DMS79 treated with DMSO at 0.1 percent for 48 hours (cell line): ENCODE data around the gene HOXB5.
A peak's percentile ranks its signal among the peaks of the same experiment; 100 is the strongest.

Experiments
- DNase-seq: peaks from one replicate; lab custom pipeline; 2025; lab: John Stamatoyannopoulos, UW

HOXB5 gene

GRCh38 chr17:48615963-48616716 is 22.6 kb upstream of the HOXB5 start:
- no peak for DNase-seq

- DNase-seq, result no peak
These were observed 21.7 kb upstream of the HOXB5 start, which contains the start of gene HOXB8 for GRCh38 chr17:48615047-48615962. TSS of gene HOXB8 (minus strand) at chr17:48615292. CDS start at chr17:48614704, 588 bp downstream.

GRCh38 chr17:48613862-48614694 is 20.5 kb upstream of the HOXB5 start:
- peak; percentile 23 for DNase-seq

GRCh38 chr17:48612854-48613691 is 19.5 kb upstream of the HOXB5 start:
- peak; percentile 68 for DNase-seq

- DNase-seq, result peak; percentile 55
These were observed 18.9 kb upstream of the HOXB5 start for GRCh38 chr17:48612456-48612853.

GRCh38 chr17:48611681-48612455 is 18.3 kb upstream of the HOXB5 start:
- DNase-seq, result peak; percentile 74

- DNase-seq, result peak; percentile 60
These were observed 17.6 kb upstream of the HOXB5 start for GRCh38 chr17:48611213-48611612.

GRCh38 chr17:48610282-48611211 is 17.0 kb upstream of the HOXB5 start, which contains the start of gene HOXB7:
TSS of gene HOXB7 (minus strand) at chr17:48611017. CDS start at chr17:48610918, 99 bp downstream.
- DNase-seq, result peak; percentile 62

- DNase-seq, result peak; percentile 20
These were observed 16.2 kb upstream of the HOXB5 start for GRCh38 chr17:48609759-48610281.

- no peak for DNase-seq
These were observed 15.5 kb upstream of the HOXB5 start for GRCh38 chr17:48609033-48609432.

GRCh38 chr17:48608494-48608834 is 14.9 kb upstream of the HOXB5 start:
- DNase-seq, result no peak

- no peak for DNase-seq
These were observed 13.5 kb upstream of the HOXB5 start for GRCh38 chr17:48606892-48607614.

- no peak for DNase-seq
These were observed 12.7 kb upstream of the HOXB5 start for GRCh38 chr17:48605991-48606891.

GRCh38 chr17:48605409-48605919 is 11.9 kb upstream of the HOXB5 start:
- DNase-seq, result no peak

- DNase-seq, result no peak
These were observed 11.3 kb upstream of the HOXB5 start, which contains the start of gene HOXB6 for GRCh38 chr17:48604770-48605329. TSS of gene HOXB6 (minus strand) at chr17:48604986. CDS start at chr17:48598150, 6,836 bp downstream.

- DNase-seq, result no peak
These were observed 10.6 kb upstream of the HOXB5 start for GRCh38 chr17:48603959-48604769.
